Measurements from ENCODE around the gene STK40.

Gene STK40

DNA sequence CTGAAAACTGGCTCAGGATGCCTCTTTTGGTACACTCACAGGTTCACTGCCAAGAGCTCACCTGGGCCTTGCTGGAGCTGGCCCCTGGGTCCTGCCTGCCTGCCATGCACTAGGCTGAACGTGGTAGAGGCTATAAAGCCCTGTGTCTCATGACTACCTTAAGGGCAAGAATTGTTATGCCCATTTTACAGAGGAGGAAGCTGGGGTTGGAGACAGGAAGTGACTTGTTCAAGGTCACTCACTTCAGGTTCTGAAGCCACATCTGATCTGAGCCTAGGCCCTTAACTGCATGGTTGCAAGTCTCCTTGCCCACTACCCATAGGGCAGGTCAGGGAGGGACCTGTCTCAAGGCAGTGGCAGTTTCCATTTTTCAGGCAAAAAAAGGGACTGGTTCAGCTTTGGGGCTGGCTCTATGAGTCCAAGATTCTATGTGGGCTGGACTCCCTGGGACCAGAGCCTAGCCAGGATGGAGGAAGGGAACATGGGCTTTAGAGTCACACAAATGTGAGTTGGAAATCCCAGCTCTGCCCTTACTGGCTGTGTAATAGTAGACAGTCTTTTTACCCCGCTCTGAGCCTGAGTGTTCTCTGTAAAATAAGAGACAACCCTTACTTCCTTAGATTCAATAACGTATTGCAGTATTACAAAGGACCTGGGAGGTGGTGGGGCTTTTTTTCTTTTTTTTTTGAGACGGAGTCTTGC lies 7.8 kb downstream of the STK40 start:
- no peak overlapping the region for H3K27ac ChIP-seq
- DNase-seq (ENCODE audit: low read depth, low spot score), result no peak

DNA sequence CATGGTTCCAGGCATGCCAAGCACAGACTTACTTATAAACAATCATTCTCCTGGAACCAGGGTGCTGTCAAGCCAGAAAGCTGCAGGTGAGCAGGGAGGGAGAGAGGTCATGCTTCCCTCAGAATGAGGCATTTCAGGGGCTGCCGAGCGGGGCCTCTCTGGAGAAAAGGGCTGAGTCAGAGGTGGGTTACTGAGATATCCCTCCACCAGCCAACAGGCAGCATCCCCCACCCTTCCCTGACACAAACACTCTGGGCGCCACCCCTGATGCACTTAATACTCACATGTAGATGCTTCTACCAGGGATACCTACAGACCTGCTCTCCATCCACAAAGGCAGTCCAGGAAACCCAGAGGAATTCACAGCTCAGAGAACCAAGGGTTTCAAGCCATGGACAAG lies 13.1 kb downstream of the STK40 start:
- H3K27ac ChIP-seq, result peak overlapping the region; percentile 98
- DNase-seq (ENCODE audit: low read depth, low spot score), result no peak

DNA sequence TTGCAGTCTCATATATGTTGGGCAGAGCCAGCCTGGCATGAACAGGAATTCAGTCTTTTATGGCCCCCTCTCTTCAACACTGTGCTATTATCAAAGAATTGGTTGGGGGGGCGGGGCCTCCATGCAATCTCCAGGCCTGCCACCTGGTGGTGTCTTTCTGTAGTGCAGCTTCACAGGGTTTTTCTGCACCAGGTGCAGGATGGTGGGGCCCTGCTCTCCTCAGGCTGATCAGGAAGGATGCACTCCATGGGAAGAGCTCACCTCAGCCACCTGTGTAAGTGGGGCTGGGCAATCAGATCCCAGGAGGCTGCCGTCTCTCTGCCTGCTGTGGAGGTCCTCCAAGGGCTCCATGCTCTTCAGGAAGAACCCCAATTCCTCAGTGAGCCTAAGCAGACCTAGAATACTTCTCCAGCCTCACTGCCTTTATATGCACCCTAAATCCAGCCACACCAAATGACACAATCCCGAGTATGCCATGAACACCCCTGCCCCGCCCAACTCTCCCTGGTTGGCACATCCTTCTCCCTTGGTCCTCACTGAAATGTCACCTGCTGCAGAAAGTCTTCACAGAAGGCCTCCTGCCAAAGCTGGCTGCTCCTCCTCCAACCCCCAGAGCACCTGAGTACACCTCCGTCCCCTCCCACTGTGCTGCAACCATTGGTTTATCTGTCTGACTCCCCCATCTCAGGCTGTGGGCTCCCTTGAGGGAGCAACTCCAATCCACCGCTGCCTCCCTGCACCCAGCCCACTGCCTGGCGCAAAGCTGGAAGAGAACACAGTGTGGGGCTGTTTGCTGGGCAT lies 16.5 kb downstream of the STK40 start:
- no peak overlapping the region for H3K27ac ChIP-seq
- no peak for DNase-seq (ENCODE audit: low read depth, low spot score)

DNA sequence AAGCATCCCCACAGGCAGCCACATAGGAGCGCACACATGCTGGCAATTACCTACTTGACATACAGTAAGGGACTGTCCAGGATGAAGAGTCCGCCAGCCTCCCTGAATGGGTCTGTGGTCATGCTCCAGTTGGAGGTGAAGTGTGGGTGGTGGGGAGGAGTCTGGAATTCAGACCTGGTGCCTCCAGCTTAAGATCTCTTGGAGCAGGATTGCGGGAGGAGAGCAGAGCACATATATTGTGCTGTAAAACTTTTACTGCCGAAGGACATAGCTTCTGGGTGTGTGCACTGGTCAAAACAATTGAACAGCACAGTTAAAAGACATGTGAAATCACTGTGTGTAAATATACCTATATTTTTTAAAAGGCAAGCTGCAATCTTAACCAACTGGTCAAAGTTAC lies 17.9 kb downstream of the STK40 start:
- no peak overlapping the region for H3K27ac ChIP-seq
- no peak for DNase-seq (ENCODE audit: low read depth, low spot score)

DNA sequence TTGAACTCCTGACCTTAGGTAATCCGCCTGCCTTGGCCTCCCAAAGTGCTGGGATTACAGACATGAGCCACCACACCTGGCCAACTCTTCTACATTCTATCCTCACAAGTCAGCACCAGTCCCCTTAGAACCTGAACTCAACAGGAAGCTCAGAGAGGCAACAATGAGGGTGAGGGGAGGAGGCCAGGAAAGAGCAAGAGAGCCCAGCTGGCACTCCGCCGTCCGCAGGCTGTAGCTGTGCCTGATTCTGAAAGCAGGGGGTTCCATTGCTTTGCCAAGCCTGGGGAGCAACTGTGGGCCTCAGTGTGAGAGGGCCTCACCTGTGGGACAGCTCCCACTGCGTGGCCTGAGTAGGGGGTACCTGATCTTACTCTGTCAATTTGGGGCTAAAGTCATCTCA lies 18.7 kb downstream of the STK40 start:
- DNase-seq (ENCODE audit: low read depth, low spot score), result no peak
- no peak overlapping the region for H3K27ac ChIP-seq

GRCh38 chr1:36366091-36366661 lies 19.5 kb downstream of the STK40 start:
- H3K27ac ChIP-seq, result no peak overlapping the region
- DNase-seq (ENCODE audit: low read depth, low spot score), result no peak

DNA sequence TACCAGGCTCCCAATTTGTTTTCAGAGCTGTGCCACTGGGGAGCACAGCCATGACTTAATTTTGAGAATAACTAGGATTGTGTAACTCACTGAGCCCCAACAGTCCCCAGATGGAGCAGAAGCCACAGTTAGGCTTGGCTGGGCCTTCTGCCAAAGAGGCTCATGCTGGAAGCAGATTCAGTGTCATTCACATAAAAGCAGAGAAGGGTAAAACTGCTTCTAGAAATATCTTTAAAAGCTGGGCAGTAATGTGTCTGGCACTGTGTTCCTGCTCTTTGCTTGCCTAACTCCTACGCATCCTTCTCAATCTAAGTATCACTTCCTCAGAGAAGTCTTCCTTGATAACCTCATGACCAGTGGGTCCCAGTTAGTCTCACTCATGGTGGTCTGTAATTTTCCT lies 20.3 kb downstream of the STK40 start:
- no peak for DNase-seq (ENCODE audit: low read depth, low spot score)
- H3K27ac ChIP-seq, result no peak overlapping the region

- peak overlapping the region; percentile 72 for H3K27ac ChIP-seq
- DNase-seq (ENCODE audit: low read depth, low spot score), result peak; percentile 84
Observed at GRCh38 chr1:36359911-36360550, 25.7 kb downstream of the STK40 start.

DNA sequence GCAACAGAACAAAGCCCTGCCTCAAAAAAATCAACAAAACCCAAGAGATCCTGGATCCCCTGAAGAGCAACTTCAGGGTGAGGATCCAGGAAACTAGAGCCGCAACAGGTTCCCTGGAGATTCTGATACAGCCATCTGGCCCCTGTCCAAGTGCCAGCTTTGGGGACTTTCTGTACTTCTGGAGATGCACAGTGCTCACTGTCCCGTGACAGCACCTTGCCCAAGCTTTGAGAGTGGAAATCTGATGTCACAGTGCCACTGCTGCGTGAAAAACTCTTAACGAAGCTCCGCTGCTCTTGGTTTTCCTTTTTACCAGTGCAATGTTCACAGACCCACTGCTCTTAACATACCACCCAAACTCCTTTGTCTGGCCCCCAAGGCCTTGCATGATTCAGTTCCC lies 26.3 kb downstream of the STK40 start:
- peak overlapping the region; percentile 72 for H3K27ac ChIP-seq
- DNase-seq (ENCODE audit: low read depth, low spot score), result no peak

GRCh38 chr1:36358514-36359084 lies 27.1 kb downstream of the STK40 start:
- no peak for DNase-seq (ENCODE audit: low read depth, low spot score)
- peak overlapping the region; percentile 72 for H3K27ac ChIP-seq

DNA sequence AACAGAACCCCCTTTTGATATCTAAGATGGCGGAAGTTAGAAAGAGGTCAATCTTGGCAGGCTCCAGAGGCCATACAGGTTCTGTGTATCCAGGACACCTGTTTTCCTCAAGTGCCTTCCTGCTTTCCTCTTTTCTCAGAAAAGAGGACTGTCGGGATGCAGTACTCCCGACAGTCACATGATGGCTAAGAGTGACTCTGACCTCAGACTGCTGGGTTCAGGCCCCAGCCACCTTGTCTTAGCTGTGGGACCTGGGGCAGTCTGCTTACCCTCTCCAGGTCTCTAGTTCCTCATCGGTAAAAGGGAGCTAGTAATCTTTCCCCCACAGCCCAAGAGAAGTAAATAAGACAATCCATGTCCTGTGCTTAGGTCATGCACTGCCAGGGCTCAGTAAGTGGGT lies 29.9 kb downstream of the STK40 start:
- no peak for DNase-seq (ENCODE audit: low read depth, low spot score)
- H3K27ac ChIP-seq, result no peak overlapping the region

DNA sequence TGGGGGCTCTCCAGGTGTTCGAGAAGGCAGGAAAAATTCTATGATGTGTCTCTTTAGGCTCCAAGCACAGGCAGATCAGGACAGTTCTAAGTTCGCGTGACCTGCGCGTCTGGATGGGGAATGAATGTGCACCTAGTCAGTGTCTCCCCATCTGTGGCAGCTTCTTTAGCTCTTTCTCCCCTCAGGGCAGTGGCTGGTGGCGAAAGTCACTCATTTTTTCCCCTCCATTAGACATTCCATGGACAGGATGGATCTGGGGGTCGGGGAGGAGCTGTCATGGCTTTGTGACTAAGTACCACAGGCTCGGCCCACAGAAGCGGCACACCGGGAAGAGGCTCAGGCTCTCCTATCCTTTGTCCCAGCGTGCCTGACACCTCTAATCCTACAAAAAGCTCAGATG lies 31.2 kb downstream of the STK40 start:
- H3K27ac ChIP-seq, result no peak overlapping the region
- DNase-seq (ENCODE audit: low read depth, low spot score), result no peak

- no peak for DNase-seq (ENCODE audit: low read depth, low spot score)
- H3K27ac ChIP-seq, result peak overlapping the region; percentile 95
Observed at GRCh38 chr1:36352910-36353878, 32.5 kb downstream of the STK40 start.

DNA sequence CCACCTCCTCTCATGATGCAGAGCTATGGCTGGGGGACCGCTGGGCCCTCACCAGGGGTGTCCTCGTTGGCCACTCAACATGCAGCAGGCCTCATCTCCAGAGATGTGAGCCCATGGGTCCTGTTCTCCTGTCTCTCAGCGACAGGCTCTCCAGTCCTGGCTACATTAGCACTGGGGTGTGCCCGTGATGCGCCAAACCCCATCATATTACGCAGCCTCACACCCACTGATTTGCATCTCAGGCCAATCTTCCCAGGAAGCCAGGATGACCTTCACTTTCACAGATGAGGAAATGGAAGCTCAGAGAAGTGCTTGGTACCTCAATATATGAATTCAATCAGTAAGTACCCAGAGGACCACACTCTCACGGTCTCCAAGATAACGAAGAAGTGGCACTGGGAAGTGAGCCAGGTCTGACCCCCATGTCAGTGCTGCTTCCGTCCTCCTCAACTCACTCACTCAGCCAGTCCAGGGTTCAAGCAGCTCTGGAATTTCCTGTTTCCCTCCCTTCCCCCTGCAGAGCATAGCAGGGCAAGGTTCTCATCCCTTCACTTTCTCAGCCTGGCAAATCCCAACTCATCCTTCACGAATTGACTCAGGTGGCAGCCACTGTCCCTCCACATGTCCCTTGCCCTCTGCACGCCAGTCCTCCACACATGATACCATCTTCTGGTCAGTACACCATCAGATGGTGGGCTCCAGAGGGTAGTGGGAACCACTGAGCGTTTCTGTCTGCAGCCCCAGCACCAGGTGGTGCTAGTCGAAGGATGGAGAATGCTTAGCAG lies 33.4 kb downstream of the STK40 start:
- H3K27ac ChIP-seq, result peak overlapping the region; percentile 95
- no peak for DNase-seq (ENCODE audit: low read depth, low spot score)

DNA sequence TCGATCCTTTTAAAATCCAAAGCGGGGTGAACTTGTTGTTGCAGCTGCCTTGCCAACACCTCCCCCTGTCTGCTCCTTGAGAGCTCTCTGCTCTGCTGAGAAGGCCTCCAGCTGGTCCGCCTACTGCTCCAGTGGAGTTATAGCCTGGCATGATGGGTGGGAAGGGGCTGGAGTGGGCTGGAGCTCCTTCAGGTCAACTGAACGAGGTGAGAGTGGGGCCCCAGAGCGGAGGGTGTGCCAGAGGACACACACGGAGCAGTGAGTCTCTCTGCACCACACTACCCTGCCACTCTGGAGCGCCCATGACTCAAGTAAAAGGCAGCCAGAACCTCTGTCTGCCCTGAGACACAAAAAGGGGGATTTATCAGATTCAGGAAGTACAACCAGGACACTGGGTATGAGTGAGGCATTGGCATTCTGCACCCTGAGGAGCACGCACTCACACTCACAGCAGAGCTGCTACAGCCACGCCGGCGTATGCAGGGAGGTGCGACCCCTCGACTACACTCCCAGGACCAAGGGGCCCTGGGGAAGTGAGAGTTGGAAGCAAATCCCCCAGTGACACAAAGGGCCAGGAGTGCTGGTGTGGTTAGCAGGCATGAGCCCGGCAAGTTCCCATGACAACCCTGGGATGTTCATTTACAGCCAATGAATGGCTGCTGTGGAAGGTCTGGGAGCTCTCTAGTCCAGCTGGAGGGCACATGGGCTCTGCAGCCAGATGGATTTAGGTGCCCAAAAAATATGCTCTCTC lies 34.3 kb downstream of the STK40 start:
- no peak for DNase-seq (ENCODE audit: low read depth, low spot score)
- peak overlapping the region; percentile 95 for H3K27ac ChIP-seq

- peak overlapping the region; percentile 95 for H3K27ac ChIP-seq
- DNase-seq (ENCODE audit: low read depth, low spot score), result no peak
Observed at GRCh38 chr1:36350659-36351226, 35.0 kb downstream of the STK40 start.

DNA sequence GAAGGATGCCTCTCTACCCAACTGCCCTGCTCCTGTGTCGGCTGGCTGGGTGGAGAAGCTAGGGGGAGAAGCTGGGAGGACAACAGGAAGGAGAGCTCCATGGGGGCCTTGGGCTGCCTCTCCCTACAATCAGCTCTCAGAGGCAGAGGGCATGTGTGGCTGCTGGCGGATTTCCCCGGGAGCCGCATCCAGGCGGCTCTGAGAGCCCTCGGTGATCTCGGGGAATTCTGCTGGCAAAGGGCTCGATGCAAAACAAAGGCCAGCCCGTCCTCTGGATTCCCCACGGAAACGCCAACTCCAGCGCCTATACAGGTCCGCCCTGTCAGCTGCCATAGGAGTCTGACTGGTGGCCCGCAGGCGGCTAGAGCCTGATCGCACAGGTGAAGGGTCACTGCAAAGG lies 35.9 kb downstream of the STK40 start:
- H3K27ac ChIP-seq, result peak overlapping the region; percentile 95
- DNase-seq (ENCODE audit: low read depth, low spot score), result no peak

GRCh38 chr1:36349241-36349671 lies 36.5 kb downstream of the STK40 start:
- no peak for DNase-seq (ENCODE audit: low read depth, low spot score)
- peak overlapping the region; percentile 95 for H3K27ac ChIP-seq
